Measurements from ENCODE around the gene ZBTB22. TPM values are rescaled to one million over a fixed set of nuclear protein-coding genes. Genes with fewer than 3 reads are reported as not detected.
A peak's percentile ranks its signal among the peaks of the same experiment; 100 is the strongest.
"Not testable (repeated sequence)": the region's sequence is repeated elsewhere in the genome, so short reads cannot be mapped to it uniquely, and the experiment has no call there.

Gene ZBTB22
- total RNA-seq, 1 donor from 2014 or later, result 14.3 TPM

- peak overlapping the region; percentile 85 for H3K27ac Mint-ChIP-seq
- no peaks in the 10 kb centered on the region for H3K36me3 Mint-ChIP-seq (ENCODE audit: low read depth)
- peak overlapping the region; percentile 77 for H3K4me3 Mint-ChIP-seq
- peak; percentile 90 for DNase-seq
- H3K27me3 Mint-ChIP-seq, result peaks cover 7% of the 10 kb centered on the region
- intact Hi-C loops (cut with micrococcal nuclease), result loop anchor here (1.0 to 2.0 kb wide), 3 partner anchors 22 to 46 kb away; no protein-coding TSS in a partner anchor
- H3K4me1 Mint-ChIP-seq, result peaks cover 29% of the 10 kb centered on the region
- H3K9me3 Mint-ChIP-seq, result no peaks in the 10 kb centered on the region
Measured at GRCh38 chr6:33344701-33345697, 27.5 kb upstream of the ZBTB22 start.

GRCh38 chr6:33343953-33344611 lies 26.5 kb upstream of the ZBTB22 start:
- Mint-ChIP-seq H3K27me3 (peaks cover 5% of the 10 kb centered on the region), H3K4me1 (peaks cover 29% of the 10 kb centered on the region), H3K9me3 (no peaks in the 10 kb centered on the region), H3K4me3 (peak overlapping the region; percentile 77), H3K27ac (peak overlapping the region; percentile 86), H3K36me3 (ENCODE audit: low read depth) (no peaks in the 10 kb centered on the region)
- peak; percentile 86 for DNase-seq
- intact Hi-C loops (cut with micrococcal nuclease), result loop anchor here (1.0 to 2.0 kb wide), 2 partner anchors 31 to 45 kb away; no protein-coding TSS in a partner anchor

- peaks cover 29% of the 10 kb centered on the region for H3K4me1 Mint-ChIP-seq
- H3K36me3 Mint-ChIP-seq (ENCODE audit: low read depth); H3K9me3 Mint-ChIP-seq; H3K27me3 Mint-ChIP-seq; intact Hi-C loops (cut with micrococcal nuclease); DNase-seq: not testable (repeated sequence)
- peak overlapping the region; percentile 86 for H3K27ac Mint-ChIP-seq
- H3K4me3 Mint-ChIP-seq, result peak overlapping the region; percentile 77
Measured at GRCh38 chr6:33343606-33343952, 26.0 kb upstream of the ZBTB22 start.

- H3K27ac Mint-ChIP-seq, result no peak overlapping the region
- no peaks in the 10 kb centered on the region for H3K27me3 Mint-ChIP-seq
- H3K36me3 Mint-ChIP-seq (ENCODE audit: low read depth), result no peaks in the 10 kb centered on the region
- no peak overlapping the region for H3K4me3 Mint-ChIP-seq
- H3K4me1 Mint-ChIP-seq, result peaks cover 12% of the 10 kb centered on the region
- no peaks in the 10 kb centered on the region for H3K9me3 Mint-ChIP-seq
- intact Hi-C loops (cut with micrococcal nuclease), result no loop called here
- DNase-seq, result no peak
Measured at GRCh38 chr6:33339193-33339592, 21.6 kb upstream of the ZBTB22 start.

- Mint-ChIP-seq H3K27ac (no peak overlapping the region), H3K9me3 (no peaks in the 10 kb centered on the region), H3K27me3 (no peaks in the 10 kb centered on the region), H3K4me1 (peaks cover 9% of the 10 kb centered on the region), H3K36me3 (ENCODE audit: low read depth) (no peaks in the 10 kb centered on the region), H3K4me3 (no peak overlapping the region)
- no peak for DNase-seq
- intact Hi-C loops (cut with micrococcal nuclease), result no loop called here
Measured at GRCh38 chr6:33336495-33336894, 19.0 kb upstream of the ZBTB22 start.

GRCh38 chr6:33335916-33336315 lies 18.4 kb upstream of the ZBTB22 start:
- Mint-ChIP-seq H3K36me3 (ENCODE audit: low read depth) (no peaks in the 10 kb centered on the region), H3K27me3 (no peaks in the 10 kb centered on the region), H3K4me1 (peaks cover 9% of the 10 kb centered on the region), H3K27ac (no peak overlapping the region), H3K9me3 (no peaks in the 10 kb centered on the region), H3K4me3 (no peak overlapping the region)
- intact Hi-C loops (cut with micrococcal nuclease), result no loop called here
- DNase-seq, result no peak

- intact Hi-C loops (cut with micrococcal nuclease), result no loop called here
- no peak for DNase-seq
- no peak overlapping the region for H3K4me3 Mint-ChIP-seq
- no peak overlapping the region for H3K27ac Mint-ChIP-seq
- no peaks in the 10 kb centered on the region for H3K27me3 Mint-ChIP-seq
- no peaks in the 10 kb centered on the region for H3K9me3 Mint-ChIP-seq
- no peaks in the 10 kb centered on the region for H3K36me3 Mint-ChIP-seq (ENCODE audit: low read depth)
- H3K4me1 Mint-ChIP-seq, result peaks cover 9% of the 10 kb centered on the region
Measured at GRCh38 chr6:33333666-33334065, 16.1 kb upstream of the ZBTB22 start.

- peaks cover 9% of the 10 kb centered on the region for H3K4me1 Mint-ChIP-seq
- no peak for DNase-seq
- no peaks in the 10 kb centered on the region for H3K36me3 Mint-ChIP-seq (ENCODE audit: low read depth)
- intact Hi-C loops (cut with micrococcal nuclease), result no loop called here
- H3K4me3 Mint-ChIP-seq, result no peak overlapping the region
- no peaks in the 10 kb centered on the region for H3K27me3 Mint-ChIP-seq
- H3K27ac Mint-ChIP-seq, result no peak overlapping the region
- no peaks in the 10 kb centered on the region for H3K9me3 Mint-ChIP-seq
Measured at GRCh38 chr6:33330736-33331135, 13.2 kb upstream of the ZBTB22 start.

- intact Hi-C loops (cut with micrococcal nuclease), result no loop called here
- no peak for DNase-seq
- Mint-ChIP-seq H3K9me3 (no peaks in the 10 kb centered on the region), H3K27me3 (no peaks in the 10 kb centered on the region), H3K27ac (no peak overlapping the region), H3K4me3 (no peak overlapping the region), H3K4me1 (peaks cover 10% of the 10 kb centered on the region), H3K36me3 (ENCODE audit: low read depth) (no peaks in the 10 kb centered on the region)
Measured at GRCh38 chr6:33329058-33329457, 11.5 kb upstream of the ZBTB22 start.

- Mint-ChIP-seq H3K27ac (peak overlapping the region; percentile 94), H3K27me3 (no peaks in the 10 kb centered on the region), H3K9me3 (no peaks in the 10 kb centered on the region), H3K4me3 (peak overlapping the region; percentile 93), H3K36me3 (ENCODE audit: low read depth) (peaks cover 32% of the 10 kb centered on the region), H3K4me1 (peaks cover 34% of the 10 kb centered on the region)
- no peak for DNase-seq
- intact Hi-C loops (cut with micrococcal nuclease), result no loop called here
Measured at GRCh38 chr6:33324125-33324524, 6.6 kb upstream of the ZBTB22 start.

- Mint-ChIP-seq H3K27me3 (no peaks in the 10 kb centered on the region), H3K27ac (peak overlapping the region; percentile 94), H3K36me3 (ENCODE audit: low read depth) (peaks cover 37% of the 10 kb centered on the region), H3K4me1 (peaks cover 39% of the 10 kb centered on the region), H3K9me3 (no peaks in the 10 kb centered on the region), H3K4me3 (peak overlapping the region; percentile 93)
- intact Hi-C loops (cut with micrococcal nuclease), result loop anchor here (1.0 kb wide), 6 partner anchors 9 to 68 kb away; partner anchors contain the start of genes KIFC1, PFDN6, TAPBP and VPS52
- DNase-seq, result no peak
Measured at GRCh38 chr6:33323623-33323948, 6.0 kb upstream of the ZBTB22 start.

- no peak for DNase-seq
- no peaks in the 10 kb centered on the region for H3K9me3 Mint-ChIP-seq
- peaks cover 56% of the 10 kb centered on the region for H3K4me1 Mint-ChIP-seq
- H3K36me3 Mint-ChIP-seq (ENCODE audit: low read depth), result peaks cover 44% of the 10 kb centered on the region
- peak overlapping the region; percentile 77 for H3K27ac Mint-ChIP-seq
- peak overlapping the region; percentile 93 for H3K4me3 Mint-ChIP-seq
- H3K27me3 Mint-ChIP-seq, result no peaks in the 10 kb centered on the region
- intact Hi-C loops (cut with micrococcal nuclease), result no loop called here
Measured at GRCh38 chr6:33321227-33321626, 3.7 kb upstream of the ZBTB22 start.

GRCh38 chr6:33320315-33321181 lies 3.0 kb upstream of the ZBTB22 start:
- Mint-ChIP-seq H3K9me3 (no peaks in the 10 kb centered on the region), H3K4me3 (peak overlapping the region; percentile 93), H3K27ac (peak overlapping the region; percentile 77), H3K4me1 (peaks cover 59% of the 10 kb centered on the region), H3K36me3 (ENCODE audit: low read depth) (peaks cover 44% of the 10 kb centered on the region), H3K27me3 (no peaks in the 10 kb centered on the region)
- intact Hi-C loops (cut with micrococcal nuclease), result no loop called here
- DNase-seq, result no peak
